HL-60/S4 treated with phorbol 12-myristate 13-acetate at 8.2 ng/mL for 4 days and 3 days (cell line): Measurements from ENCODE around the gene AGTPBP1.
"Not testable (repeated sequence)": the region's sequence is repeated elsewhere in the genome, so short reads cannot be mapped to it uniquely, and the experiment has no call there.

Experiments used
- in situ Hi-C: fragments of 300-500 bp; cut with MboI; formaldehyde crosslinking; loops from 2 replicates; pipeline ENCODE4 v1.15.0; 2022; ENCODE audit warnings: low sequenced_read_pairs

Gene AGTPBP1

GRCh38 chr9:85741875-85742596, at the start of gene AGTPBP1:
AGTPBP1 (minus strand) TSS chr9:85741954; CDS start chr9:85712533, 29,421 bp downstream.
- in situ Hi-C loops: no loop called here

- in situ Hi-C loops: not testable (repeated sequence)
These were observed 44.4 kb upstream of the AGTPBP1 start for GRCh38 chr9:85786116-85786515.

- in situ Hi-C loops: not testable (repeated sequence)
These were observed 32.1 kb upstream of the AGTPBP1 start for GRCh38 chr9:85773844-85774243.

GRCh38 chr9:85761802-85762201, 20.0 kb upstream of the AGTPBP1 start:
- in situ Hi-C loops: not testable (repeated sequence)

GRCh38 chr9:85757716-85758115, 16.0 kb upstream of the AGTPBP1 start:
- in situ Hi-C loops: not testable (repeated sequence)

GRCh38 chr9:85756216-85756615, 14.5 kb upstream of the AGTPBP1 start:
- in situ Hi-C loops: not testable (repeated sequence)

- in situ Hi-C loops: no loop called here
These were observed 4.6 kb upstream of the AGTPBP1 start for GRCh38 chr9:85746309-85746708.

GRCh38 chr9:85745203-85745602, 3.4 kb upstream of the AGTPBP1 start:
- in situ Hi-C loops: no loop called here

GRCh38 chr9:85744480-85744879, 2.7 kb upstream of the AGTPBP1 start:
- in situ Hi-C loops: no loop called here

- in situ Hi-C loops: no loop called here
These were observed 1.7 kb upstream of the AGTPBP1 start for GRCh38 chr9:85743275-85744128.

- in situ Hi-C loops: no loop called here
These were observed 813 bp upstream of the AGTPBP1 start for GRCh38 chr9:85742597-85742936.

GRCh38 chr9:85741095-85741874, 469 bp downstream of the AGTPBP1 start:
- in situ Hi-C loops: no loop called here

GRCh38 chr9:85740787-85741094, 1.0 kb downstream of the AGTPBP1 start:
- in situ Hi-C loops: no loop called here

GRCh38 chr9:85738509-85738908, 3.2 kb downstream of the AGTPBP1 start:
- in situ Hi-C loops: no loop called here

GRCh38 chr9:85737671-85738070, 4.1 kb downstream of the AGTPBP1 start:
- in situ Hi-C loops: no loop called here

- in situ Hi-C loops: no loop called here
These were observed 10.7 kb downstream of the AGTPBP1 start for GRCh38 chr9:85730916-85731630.

GRCh38 chr9:85729882-85730281, 11.9 kb downstream of the AGTPBP1 start:
- in situ Hi-C loops: no loop called here

GRCh38 chr9:85727500-85727899, 14.3 kb downstream of the AGTPBP1 start:
- in situ Hi-C loops: no loop called here

GRCh38 chr9:85726737-85727136, 15.0 kb downstream of the AGTPBP1 start:
- in situ Hi-C loops: no loop called here

- in situ Hi-C loops: no loop called here
These were observed 18.5 kb downstream of the AGTPBP1 start for GRCh38 chr9:85723215-85723614.

GRCh38 chr9:85719411-85719810, 22.3 kb downstream of the AGTPBP1 start:
- in situ Hi-C loops: not testable (repeated sequence)
